ENCODE results near the gene PAQR9. TPM values are rescaled to one million over a fixed set of nuclear protein-coding genes. Genes with fewer than 3 reads are reported as not detected.

PAQR9 gene
- total RNA-seq, 4 donors from 2014 or later = not detected

DNA sequence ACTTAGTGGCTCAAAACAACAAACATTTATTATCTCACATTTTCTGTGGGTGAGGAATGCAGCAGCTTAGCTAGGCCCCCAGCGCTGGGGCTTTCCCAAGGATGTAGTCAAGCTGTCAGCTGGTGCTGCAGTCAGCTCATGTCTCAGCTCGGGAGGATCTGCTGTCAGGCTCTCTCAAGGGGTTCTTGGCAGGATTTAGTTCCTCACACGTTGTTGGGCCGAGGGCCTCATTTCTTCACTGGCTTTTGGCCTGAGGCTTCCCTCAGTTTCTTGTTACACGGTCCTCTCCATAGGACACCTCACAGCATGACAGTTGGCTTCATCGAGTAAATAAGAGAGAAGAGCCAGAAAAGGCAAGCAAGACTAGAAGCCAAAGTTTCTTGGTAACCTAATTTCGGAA lies 24.2 kb upstream of the PAQR9 start:
- H3K36me3 ChIP-seq = no peaks in the 10 kb centered on the region
- no peak overlapping the region for H3K4me3 ChIP-seq
- no peaks in the 10 kb centered on the region for H3K4me1 ChIP-seq
- 26% methylated on average over 7 of the region's 7 CpGs for WGBS
- DNase-seq (ENCODE audit: low spot score in 2 of 2) = no peak
- TF ChIP-seq EP300 (IDR thresholded peaks at IDR 0.05) = no peak
- TF ChIP-seq POLR2A (IDR thresholded peaks at IDR 0.05) = no peak
- TF ChIP-seq, protein P1, sequence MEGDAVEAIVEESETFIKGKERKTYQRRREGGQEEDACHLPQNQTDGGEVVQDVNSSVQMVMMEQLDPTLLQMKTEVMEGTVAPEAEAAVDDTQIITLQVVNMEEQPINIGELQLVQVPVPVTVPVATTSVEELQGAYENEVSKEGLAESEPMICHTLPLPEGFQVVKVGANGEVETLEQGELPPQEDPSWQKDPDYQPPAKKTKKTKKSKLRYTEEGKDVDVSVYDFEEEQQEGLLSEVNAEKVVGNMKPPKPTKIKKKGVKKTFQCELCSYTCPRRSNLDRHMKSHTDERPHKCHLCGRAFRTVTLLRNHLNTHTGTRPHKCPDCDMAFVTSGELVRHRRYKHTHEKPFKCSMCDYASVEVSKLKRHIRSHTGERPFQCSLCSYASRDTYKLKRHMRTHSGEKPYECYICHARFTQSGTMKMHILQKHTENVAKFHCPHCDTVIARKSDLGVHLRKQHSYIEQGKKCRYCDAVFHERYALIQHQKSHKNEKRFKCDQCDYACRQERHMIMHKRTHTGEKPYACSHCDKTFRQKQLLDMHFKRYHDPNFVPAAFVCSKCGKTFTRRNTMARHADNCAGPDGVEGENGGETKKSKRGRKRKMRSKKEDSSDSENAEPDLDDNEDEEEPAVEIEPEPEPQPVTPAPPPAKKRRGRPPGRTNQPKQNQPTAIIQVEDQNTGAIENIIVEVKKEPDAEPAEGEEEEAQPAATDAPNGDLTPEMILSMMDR (IDR thresholded peaks at IDR 0.05) = no peak
- H3K27ac ChIP-seq = no peak overlapping the region
- H3K9me3 ChIP-seq = no peaks in the 10 kb centered on the region
- H3K27me3 ChIP-seq = no peaks in the 10 kb centered on the region

DNA sequence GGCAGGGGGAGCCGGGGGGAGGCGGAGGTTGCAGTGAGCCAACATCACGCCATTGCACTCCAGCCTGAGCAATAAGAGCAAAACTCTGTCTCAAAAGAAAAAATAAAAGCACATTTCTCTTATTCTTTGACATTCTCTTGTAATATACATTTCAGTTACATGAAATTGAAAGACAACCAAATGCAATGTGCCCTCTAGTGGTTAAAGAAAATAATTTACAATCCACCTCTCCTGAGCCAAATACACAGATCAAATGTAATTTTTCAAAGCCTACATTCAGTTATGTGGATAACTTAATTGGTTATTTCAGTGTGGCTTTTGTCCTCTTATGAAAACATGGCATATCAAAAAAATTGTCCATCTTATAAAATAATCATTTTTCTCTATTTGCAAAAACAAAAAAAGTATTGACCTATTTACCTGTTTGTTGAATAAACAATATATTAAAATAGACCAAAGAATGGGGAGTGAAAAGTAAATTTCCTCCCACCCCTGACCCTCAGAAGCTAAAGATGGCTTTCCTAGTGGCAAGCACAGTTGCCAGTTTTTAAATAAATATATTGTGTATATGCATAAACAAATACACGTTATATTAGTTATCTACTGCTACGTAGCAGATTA lies 23.7 kb upstream of the PAQR9 start:
- DNase-seq (ENCODE audit: low spot score in 2 of 2) = no peak
- Histone ChIP-seq H3K4me1 (no peaks in the 10 kb centered on the region), H3K27me3 (no peaks in the 10 kb centered on the region), H3K4me3 (no peak overlapping the region), H3K36me3 (no peaks in the 10 kb centered on the region), H3K27ac (no peak overlapping the region), H3K9me3 (no peaks in the 10 kb centered on the region)
- TF ChIP-seq POLR2A (IDR thresholded peaks at IDR 0.05) (no peak), POLR2AphosphoS5 (IDR thresholded peaks at IDR 0.05) (no peak)
- TF ChIP-seq, protein P1 (IDR thresholded peaks at IDR 0.05) = peak; percentile 43 to 53
- WGBS = 65% methylated on average over 5 of the region's 5 CpGs

DNA sequence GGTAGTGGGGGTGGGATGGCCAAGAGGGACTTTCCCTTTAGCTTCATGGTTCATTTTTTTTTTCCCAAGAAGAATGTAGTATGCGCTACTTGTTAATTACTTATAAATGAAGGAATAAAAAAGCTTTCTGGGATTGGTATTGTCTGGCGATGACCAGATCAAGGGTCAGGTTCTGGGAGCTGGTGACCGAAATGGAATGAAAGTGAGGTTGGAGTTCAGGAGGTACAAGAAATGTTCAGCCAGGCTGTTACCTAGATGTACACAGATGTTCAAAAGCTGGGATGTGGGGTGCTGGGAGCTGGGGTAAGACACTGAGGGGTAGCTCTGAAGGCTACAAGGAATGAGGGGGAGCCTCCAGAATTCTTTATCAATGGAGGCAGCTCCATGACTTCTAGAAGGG lies 20.8 kb upstream of the PAQR9 start:
- TF ChIP-seq EP300 (IDR thresholded peaks at IDR 0.05) = no peak
- no peak for TF ChIP-seq POLR2A (IDR thresholded peaks at IDR 0.05)
- TF ChIP-seq, protein P1 (IDR thresholded peaks at IDR 0.05) = no peak
- TF ChIP-seq POLR2AphosphoS5 (IDR thresholded peaks at IDR 0.05) = no peak
- WGBS = 90% methylated on average over 3 of the region's 3 CpGs

DNA sequence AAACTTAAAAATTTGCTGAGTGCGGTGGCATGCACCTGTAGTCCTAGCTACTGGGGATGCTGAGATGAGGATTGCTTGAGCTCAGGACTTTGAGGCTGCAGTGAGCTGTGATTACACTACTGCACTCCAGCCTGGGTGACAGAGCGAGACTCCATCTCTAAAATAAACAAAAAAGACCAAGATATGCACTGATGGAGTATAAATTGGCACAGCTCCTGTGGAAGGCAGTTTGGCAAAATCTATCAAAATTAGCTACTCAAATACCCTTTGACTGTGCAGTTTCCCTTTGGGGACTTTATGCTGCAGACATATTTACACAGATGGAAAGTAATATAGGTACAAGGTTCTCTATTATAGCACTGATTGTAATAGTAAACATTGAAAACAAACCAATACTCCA lies 19.8 kb upstream of the PAQR9 start:
- Histone ChIP-seq H3K9me3 (no peaks in the 10 kb centered on the region), H3K4me1 (no peaks in the 10 kb centered on the region), H3K27me3 (no peaks in the 10 kb centered on the region), H3K36me3 (no peaks in the 10 kb centered on the region), H3K4me3 (no peak overlapping the region), H3K27ac (no peak overlapping the region)
- DNase-seq (ENCODE audit: low spot score in 2 of 2) = no peak
- TF ChIP-seq POLR2AphosphoS5 (IDR thresholded peaks at IDR 0.05) (no peak), POLR2A (IDR thresholded peaks at IDR 0.05) (no peak), EP300 (IDR thresholded peaks at IDR 0.05) (no peak)
- TF ChIP-seq, protein P1 (IDR thresholded peaks at IDR 0.05) = no peak
- WGBS = 97% methylated on average over 2 of the region's 2 CpGs

More for the DNA sequence above, 20.8 kb upstream of the PAQR9 start:
- Histone ChIP-seq H3K36me3 (no peaks in the 10 kb centered on the region), H3K4me1 (no peaks in the 10 kb centered on the region), H3K4me3 (no peak overlapping the region), H3K27me3 (no peaks in the 10 kb centered on the region), H3K9me3 (no peaks in the 10 kb centered on the region), H3K27ac (no peak overlapping the region)
- DNase-seq (ENCODE audit: low spot score in 2 of 2) = no peak

DNA sequence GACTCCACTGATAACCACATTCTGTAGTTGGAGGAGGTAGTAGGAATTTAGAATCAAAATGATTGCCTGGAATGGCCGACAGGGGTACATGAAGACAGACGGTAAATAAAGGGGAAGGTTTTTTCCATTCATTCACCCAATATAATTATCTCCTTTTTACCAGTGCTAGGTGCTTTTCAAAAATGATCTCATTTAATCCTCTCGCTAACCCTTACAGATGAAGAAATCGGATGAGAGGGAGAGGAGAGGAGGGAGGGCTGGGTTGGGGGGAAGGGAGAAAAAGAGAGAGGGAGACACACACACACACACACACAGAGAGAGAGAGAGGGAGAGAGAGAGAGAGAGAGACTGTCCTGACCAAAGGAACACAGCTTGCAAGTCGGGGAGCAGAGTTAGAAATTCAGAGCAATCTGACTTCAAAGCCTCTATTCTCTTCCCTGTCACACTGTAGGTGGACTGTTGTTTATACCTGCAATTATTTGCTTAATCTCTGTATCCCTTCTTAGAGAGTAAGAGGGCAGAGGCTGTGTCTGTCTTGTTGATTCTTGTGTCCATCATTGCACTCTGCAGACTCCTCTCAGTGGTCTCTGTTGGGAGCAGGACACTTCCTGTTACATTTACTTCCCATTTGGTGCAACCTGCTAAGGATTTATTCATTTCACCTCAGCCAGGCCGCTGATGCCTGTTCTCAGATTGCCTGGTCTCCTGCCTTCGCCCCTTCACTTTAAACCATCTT lies 18.7 kb upstream of the PAQR9 start:
- 52% methylated on average over 7 of the region's 7 CpGs for WGBS
- Histone ChIP-seq H3K4me1 (no peaks in the 10 kb centered on the region), H3K27ac (no peak overlapping the region), H3K9me3 (no peaks in the 10 kb centered on the region), H3K36me3 (no peaks in the 10 kb centered on the region), H3K4me3 (no peak overlapping the region), H3K27me3 (no peaks in the 10 kb centered on the region)
- DNase-seq (ENCODE audit: low spot score in 2 of 2) = no peak
- TF ChIP-seq, protein P1 (IDR thresholded peaks at IDR 0.05) = no peak
- TF ChIP-seq POLR2A (IDR thresholded peaks at IDR 0.05) = no peak
- TF ChIP-seq EP300 (IDR thresholded peaks at IDR 0.05) = no peak
- TF ChIP-seq POLR2AphosphoS5 (IDR thresholded peaks at IDR 0.05) = no peak
